Right lobe of liver (tissue), 6 donors: ENCODE measurements around the gene MTAP. TPM values are rescaled to one million over a fixed set of nuclear protein-coding genes. Genes with fewer than 3 reads are reported as not detected.
"Not testable (repeated sequence)": the region's sequence is repeated elsewhere in the genome, so short reads cannot be mapped to it uniquely, and the experiment has no call there.

Experiments
- ATAC-seq, 4 donors: fragments of 200-7000 bp; cut with Tn5 transposase; one replicate each; pipeline ENCODE4 v1.9.1; 2020; ENCODE audit warnings: mild to moderate bottlenecking in 4 of 4, moderate library complexity in 4 of 4
- DNase-seq, 3 donors: peaks; one replicate each; pipeline ENCODE4 v3.0.0-alpha.2; 2020
- H3K27ac ChIP-seq, 3 donors: fragments of 200-600 bp; one replicate each; pipeline ENCODE4 v1.8.0; 2022
- H3K27me3 ChIP-seq, 2 donors: fragments of 200-600 bp; one replicate each; pipeline ENCODE4 v1.8.0; 2022
- H3K36me3 ChIP-seq, 4 donors: fragments of 200-600 bp; sonication (generic) in 1 of 4; one replicate each; pipeline versions ENCODE4 v1.5.1 to v1.8.0; 2017 to 2022; ENCODE audit warnings: control low read depth in 1 of 4
- H3K4me1 ChIP-seq, 4 donors: fragments of 200-600 bp; sonication (generic) in 1 of 4; one replicate each; pipeline versions ENCODE4 v1.5.1 to v1.8.0; 2017 to 2022; ENCODE audit warnings: control low read depth in 1 of 4
- H3K4me3 ChIP-seq, 3 donors: fragments of 200-600 bp; one replicate each; pipeline ENCODE4 v1.8.0; 2022
- H3K9me3 ChIP-seq, 4 donors: fragments of 200-600 bp; sonication (generic) in 1 of 4; one replicate each; pipeline versions ENCODE4 v1.5.1 to v1.8.0; 2017 to 2022; ENCODE audit warnings: control low read depth in 1 of 4
- CTCF ChIP-seq, 4 donors: fragments of 200-600 bp in 3 of 4; fragments of 450-650 bp in 1 of 4; IDR thresholded peaks; one replicate each; pipeline versions ENCODE4 v1.5.1 to v1.8.0; 2016 to 2022; ENCODE audit warnings: antibody characterized with exemption in 4 of 4, mild to moderate bottlenecking in 2 of 4
- POLR2A ChIP-seq: fragments of 450-650 bp; IDR thresholded peaks from one replicate; pipeline ENCODE4 v1.6.1; 2017; ENCODE audit warnings: antibody characterized with exemption, mild to moderate bottlenecking
- WGBS: methylation state at CpG from one replicate; pipeline ENCODE4 v1.1.6; 2018; ENCODE audit warnings: low coverage, low lambda C conversion rate; ENCODE audit not compliant: insufficient coverage; ENCODE audit errors: missing lambda C conversion rate; 5-methylcytosine and 5-hydroxymethylcytosine counted together
- intact Hi-C, 2 donors: fragments of 100-400 bp; cut with DNase I; formaldehyde crosslinking; loops; one replicate each; pipeline versions ENCODE4 v1.11.2 to v1.14.1; 2022
- total RNA-seq, 6 experiments: library from RNA; depleted of rRNA in 2 of 6; stranded (reverse); fragments of >200 nt in 2 of 6; fragmentation: NEBNext Ultra II Directional in 3 of 6; extraction: Animal tissue kit (Norgen Biotek cat#: 25700) in 3 of 6; gene quantifications; one replicate each; pipeline versions ENCODE4 v1.1.0 to v1.2.4, GENCODE V29; 2016 to 2023
- donor health status: DM: no; HTN: yes; CAD: no.
- donor health status: DM: no; HTN: no; CAD: no.
- donor health status: DM: no; HTN: no; CAD: no.
- donor health status: DM: no; HTN: yes; CAD: no.
- donor health status: DM: no; HTN: yes; CAD: no.

The MTAP gene
- total RNA-seq, 6 experiments from 2014 or later: 18.1 to 23.7 (median 20.5) TPM

- Histone ChIP-seq H3K4me1 (no peaks in the 10 kb centered on the region), H3K9me3 (no peaks in the 10 kb centered on the region), H3K27me3 (no peaks in the 10 kb centered on the region), H3K36me3 (no peaks in the 10 kb centered on the region), H3K4me3 (no peak overlapping the region), H3K27ac (no peak overlapping the region)
- intact Hi-C loops: no loop called here
- 71% methylated on average over 1 of the region's 2 CpGs for WGBS
- no peak for DNase-seq
- no peak for TF ChIP-seq CTCF (IDR thresholded peaks at IDR 0.05)
- no peak for TF ChIP-seq POLR2A
- no peak for ATAC-seq
Observed at GRCh38 chr9:21945606-21946005, 143.2 kb downstream of the MTAP start.

- intact Hi-C loops: no loop called here
- ATAC-seq: no peak
- Histone ChIP-seq H3K36me3 (no peaks in the 10 kb centered on the region), H3K4me3 (no peak overlapping the region), H3K4me1 (no peaks in the 10 kb centered on the region), H3K27ac (no peak overlapping the region), H3K27me3 (no peaks in the 10 kb centered on the region), H3K9me3 (no peaks in the 10 kb centered on the region)
- no peak for DNase-seq
- no peak for TF ChIP-seq POLR2A
- WGBS: no CpG with 5 or more reads among the region's 2 CpGs
Observed at GRCh38 chr9:21958833-21959232, 156.4 kb downstream of the MTAP start.

- H3K4me3 ChIP-seq, H3K36me3 ChIP-seq, H3K9me3 ChIP-seq, intact Hi-C loops, H3K27ac ChIP-seq, DNase-seq, H3K4me1 ChIP-seq, ATAC-seq, H3K27me3 ChIP-seq: not testable (repeated sequence)
- WGBS: no CpG with 5 or more reads among the region's 33 CpGs
Observed at GRCh38 chr9:21959268-21959667, 156.8 kb downstream of the MTAP start.

- no peak for DNase-seq
- no peak overlapping the region for H3K27ac ChIP-seq
- WGBS: 92% methylated on average over 2 of the region's 2 CpGs
- H3K36me3 ChIP-seq: no peaks in the 10 kb centered on the region
- ATAC-seq: no peak
- H3K27me3 ChIP-seq: peaks cover 0 to 13% of the 10 kb centered on the region in 2 donors
- H3K4me1 ChIP-seq: peaks cover 0 to 11% (median 2%) of the 10 kb centered on the region in 4 donors
- TF ChIP-seq CTCF (IDR thresholded peaks at IDR 0.05) (no peak), POLR2A (no peak)
- intact Hi-C loops: no loop called here
- no peaks in the 10 kb centered on the region for H3K9me3 ChIP-seq
- H3K4me3 ChIP-seq: no peak overlapping the region
Observed at GRCh38 chr9:21961569-21961968, 159.1 kb downstream of the MTAP start.

- Histone ChIP-seq H3K4me3 (peak overlapping the region; percentile 35 to 39 (median 37)), H3K27ac (no peak overlapping the region), H3K9me3 (no peaks in the 10 kb centered on the region), H3K36me3 (no peaks in the 10 kb centered on the region), H3K27me3 (peaks cover 0 to 43% of the 10 kb centered on the region in 2 donors), H3K4me1 (peaks cover 0 to 11% (median 2%) of the 10 kb centered on the region in 4 donors)
- intact Hi-C loops: no loop called here
- peak; percentile 77 to 85 (median 80) for ATAC-seq
- DNase-seq: peak; percentile 60 to 69 (median 66)
- TF ChIP-seq POLR2A (no peak), CTCF (IDR thresholded peaks at IDR 0.05) (no peak)
- 2% methylated on average over 13 of the region's 29 CpGs for WGBS
Observed at GRCh38 chr9:21964925-21965385, 162.5 kb downstream of the MTAP start.
